OCI-LY1 (cell line): ENCODE data around the gene KLHL6.

Experiments
- CTCF ChIP-seq: fragments of 200-600 bp; sonication (generic), shearing (Covaris generic); IDR thresholded peaks from 2 replicates; pipeline ENCODE4 v1.5.1; 2017; ENCODE audit warnings: mild to moderate bottlenecking, antibody characterized with exemption, low read length, moderate library complexity, mixed read lengths
- EZH2 ChIP-seq: fragments of 200-600 bp; sonication (generic), shearing (Covaris generic); IDR thresholded peaks from 2 replicates; pipeline ENCODE4 v1.8.0; 2017; ENCODE audit warnings: borderline replicate concordance, mixed run types, mild to moderate bottlenecking, antibody characterized with exemption, low read length, moderate library complexity, mixed read lengths

DNA sequence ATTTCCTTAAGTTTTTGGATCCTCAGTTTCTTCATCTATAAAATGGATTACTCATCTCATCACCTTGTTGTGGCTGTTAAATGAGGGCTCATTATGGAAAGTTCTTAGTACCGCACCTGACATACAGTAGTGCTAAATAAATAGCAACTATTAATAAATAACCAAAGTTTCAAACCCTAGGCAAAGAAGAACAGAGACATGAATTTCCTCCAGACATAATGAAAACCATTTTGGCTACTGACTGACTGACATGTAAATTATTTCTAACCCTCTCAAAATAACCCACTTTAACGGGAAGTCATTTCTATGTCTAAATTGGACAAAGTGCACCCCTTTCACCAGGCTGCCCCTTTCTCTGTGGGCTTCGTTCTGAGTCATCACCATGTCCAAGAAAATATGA is 17.4 kb upstream of the KLHL6 start:
- TF ChIP-seq CTCF (no peak), EZH2 (no peak)
